ENCODE data around the gene TNFRSF18. TPM values are rescaled to one million over a fixed set of nuclear protein-coding genes. Genes with fewer than 3 reads are reported as not detected.

The TNFRSF18 gene
- total RNA-seq, 2 experiments from 2014 or later, result not detected

DNA sequence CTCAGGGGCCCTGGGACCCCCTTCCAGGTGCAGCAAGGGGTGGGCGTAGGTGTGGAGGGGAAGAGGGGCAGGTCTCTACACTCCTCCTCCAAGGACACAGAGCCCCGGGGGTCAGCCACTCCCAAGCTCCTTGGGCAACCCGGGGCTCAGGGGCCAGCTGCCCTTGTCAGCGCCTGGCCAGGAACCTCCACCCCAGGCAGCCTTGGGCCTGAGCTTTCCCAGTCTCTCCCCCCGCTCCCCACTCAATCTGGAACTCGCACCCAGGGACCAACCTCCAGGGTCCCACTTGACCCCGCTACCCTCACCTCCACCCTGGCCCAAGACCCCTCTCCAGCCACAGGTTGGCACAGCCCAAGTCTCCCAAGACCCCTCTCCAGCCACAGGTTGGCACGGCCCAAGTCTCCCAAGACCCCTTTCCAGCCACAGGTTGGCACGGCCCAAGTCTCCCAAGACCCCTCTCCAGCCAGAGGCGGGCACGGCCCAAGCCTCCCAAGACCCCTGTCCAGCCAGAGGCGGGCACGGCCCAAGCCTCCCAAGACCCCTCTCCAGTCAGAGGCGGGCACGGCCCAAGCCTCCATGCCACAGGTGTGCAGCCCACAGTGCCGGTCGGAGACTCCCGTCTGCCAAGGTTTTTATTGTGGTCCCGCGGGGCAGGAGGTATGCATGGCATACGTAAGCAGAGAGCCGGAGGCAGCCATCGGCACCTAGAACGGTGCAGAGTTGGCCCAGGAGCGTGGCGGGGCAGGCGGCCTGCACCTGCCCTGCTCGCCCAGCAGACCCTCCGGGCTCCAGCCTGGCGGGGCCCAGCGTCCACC, 4.5 kb upstream of the TNFRSF18 start:
- Histone ChIP-seq H3K79me2 (ENCODE audit: insufficient read depth, low read depth, low read length) (no peaks in the 10 kb centered on the region), H3K36me3 (ENCODE audit: insufficient read depth, low read length) (no peaks in the 10 kb centered on the region), H3K4me3 (ENCODE audit: low read depth, low read length, poor library complexity, severe bottlenecking) (no peak overlapping the region), H2AFZ (ENCODE audit: low read length) (no peak overlapping the region), H4K20me1 (ENCODE audit: insufficient read depth, low read length) (no peaks in the 10 kb centered on the region), H3K27ac (ENCODE audit: low read depth, low read length, poor library complexity, severe bottlenecking) (no peak overlapping the region), H3K9me2 (ENCODE audit: insufficient read depth, low read length) (no peaks in the 10 kb centered on the region), H3K9me3 (ENCODE audit: low read length) (no peaks in the 10 kb centered on the region), H3K4me2 (ENCODE audit: low read length) (no peak overlapping the region), H3K4me1 (ENCODE audit: insufficient read depth, low read length, poor library complexity, severe bottlenecking) (peaks cover 7% of the 10 kb centered on the region)
- no peak for TF ChIP-seq EZH2phosphoT487 (IDR thresholded peaks at IDR 0.05; ENCODE audit: borderline replicate concordance, low read depth, low read length)
- TF ChIP-seq, protein P1, sequence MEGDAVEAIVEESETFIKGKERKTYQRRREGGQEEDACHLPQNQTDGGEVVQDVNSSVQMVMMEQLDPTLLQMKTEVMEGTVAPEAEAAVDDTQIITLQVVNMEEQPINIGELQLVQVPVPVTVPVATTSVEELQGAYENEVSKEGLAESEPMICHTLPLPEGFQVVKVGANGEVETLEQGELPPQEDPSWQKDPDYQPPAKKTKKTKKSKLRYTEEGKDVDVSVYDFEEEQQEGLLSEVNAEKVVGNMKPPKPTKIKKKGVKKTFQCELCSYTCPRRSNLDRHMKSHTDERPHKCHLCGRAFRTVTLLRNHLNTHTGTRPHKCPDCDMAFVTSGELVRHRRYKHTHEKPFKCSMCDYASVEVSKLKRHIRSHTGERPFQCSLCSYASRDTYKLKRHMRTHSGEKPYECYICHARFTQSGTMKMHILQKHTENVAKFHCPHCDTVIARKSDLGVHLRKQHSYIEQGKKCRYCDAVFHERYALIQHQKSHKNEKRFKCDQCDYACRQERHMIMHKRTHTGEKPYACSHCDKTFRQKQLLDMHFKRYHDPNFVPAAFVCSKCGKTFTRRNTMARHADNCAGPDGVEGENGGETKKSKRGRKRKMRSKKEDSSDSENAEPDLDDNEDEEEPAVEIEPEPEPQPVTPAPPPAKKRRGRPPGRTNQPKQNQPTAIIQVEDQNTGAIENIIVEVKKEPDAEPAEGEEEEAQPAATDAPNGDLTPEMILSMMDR (conservative IDR thresholded peaks at IDR 0.05; ENCODE audit: low read length), result no peak
- DNase-seq (ENCODE audit: low spot score), result no peak
- intact Hi-C loops (cut with micrococcal nuclease; ENCODE audit: unreplicated experiment), result no loop called here
- no TSS peak for BruUV-seq (replicated peaks)
- CTCF ChIA-PET (ENCODE audit: unreplicated experiment), result no interaction called here
- POLR2A ChIA-PET, result no interaction called here

GRCh38 chr1:1208713-1209433, 2.5 kb upstream of the TNFRSF18 start:
- Histone ChIP-seq H4K20me1 (ENCODE audit: insufficient read depth, low read length) (no peaks in the 10 kb centered on the region), H3K36me3 (ENCODE audit: insufficient read depth, low read length) (no peaks in the 10 kb centered on the region), H2AFZ (ENCODE audit: low read length) (no peak overlapping the region), H3K27ac (ENCODE audit: low read depth, low read length, poor library complexity, severe bottlenecking) (no peak overlapping the region), H3K79me2 (ENCODE audit: insufficient read depth, low read depth, low read length) (no peaks in the 10 kb centered on the region), H3K9me2 (ENCODE audit: insufficient read depth, low read length) (no peaks in the 10 kb centered on the region), H3K9me3 (ENCODE audit: low read length) (no peaks in the 10 kb centered on the region), H3K4me1 (ENCODE audit: insufficient read depth, low read length, poor library complexity, severe bottlenecking) (peaks cover 7% of the 10 kb centered on the region), H3K4me2 (ENCODE audit: low read length) (no peak overlapping the region), H3K4me3 (ENCODE audit: low read depth, low read length, poor library complexity, severe bottlenecking) (no peak overlapping the region)
- BruUV-seq (replicated peaks), result no TSS peak
- TF ChIP-seq, protein P1 (conservative IDR thresholded peaks at IDR 0.05; ENCODE audit: low read length), result no peak
- no peak for TF ChIP-seq EZH2phosphoT487 (IDR thresholded peaks at IDR 0.05; ENCODE audit: borderline replicate concordance, low read depth, low read length)
- ChIA-PET CTCF (ENCODE audit: unreplicated experiment) (no interaction called here), POLR2A (no interaction called here)
- no peak for DNase-seq (ENCODE audit: low spot score)
- intact Hi-C loops (cut with micrococcal nuclease; ENCODE audit: unreplicated experiment), result no loop called here

DNA sequence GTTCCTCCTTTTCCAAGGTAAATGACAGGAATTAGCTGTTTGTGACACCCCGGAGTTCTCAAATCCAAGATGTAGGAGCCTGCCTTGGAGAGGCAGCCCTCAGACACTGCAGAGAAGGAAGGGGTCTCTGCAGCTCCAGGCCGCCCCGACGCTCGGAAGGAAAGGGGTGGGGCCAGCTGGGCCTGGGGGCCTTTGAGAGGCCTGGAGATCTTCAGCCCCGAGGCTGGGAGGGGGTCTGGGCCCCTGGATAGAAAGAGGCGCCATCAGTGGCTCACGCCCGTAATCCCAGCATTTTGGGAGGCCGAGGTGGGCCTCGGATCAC, 1.1 kb upstream of the TNFRSF18 start:
- no peaks in the 10 kb centered on the region for H3K79me2 ChIP-seq (ENCODE audit: insufficient read depth, low read depth, low read length)
- intact Hi-C loops (cut with micrococcal nuclease; ENCODE audit: unreplicated experiment), result no loop called here
- H3K27ac ChIP-seq (ENCODE audit: low read depth, low read length, poor library complexity, severe bottlenecking), result no peak overlapping the region
- ChIA-PET CTCF (ENCODE audit: unreplicated experiment) (no interaction called here), POLR2A (no interaction called here)
- no TSS peak for BruUV-seq (replicated peaks)
- peaks cover 7% of the 10 kb centered on the region for H3K4me1 ChIP-seq (ENCODE audit: insufficient read depth, low read length, poor library complexity, severe bottlenecking)
- H3K4me2 ChIP-seq (ENCODE audit: low read length), result no peak overlapping the region
- no peak overlapping the region for H2AFZ ChIP-seq (ENCODE audit: low read length)
- H3K9me2 ChIP-seq (ENCODE audit: insufficient read depth, low read length), result no peaks in the 10 kb centered on the region
- DNase-seq (ENCODE audit: low spot score), result no peak
- no peaks in the 10 kb centered on the region for H3K9me3 ChIP-seq (ENCODE audit: low read length)
- H3K4me3 ChIP-seq (ENCODE audit: low read depth, low read length, poor library complexity, severe bottlenecking), result no peak overlapping the region
- H3K36me3 ChIP-seq (ENCODE audit: insufficient read depth, low read length), result no peaks in the 10 kb centered on the region
- no peaks in the 10 kb centered on the region for H4K20me1 ChIP-seq (ENCODE audit: insufficient read depth, low read length)
- no peak for TF ChIP-seq EZH2phosphoT487 (IDR thresholded peaks at IDR 0.05; ENCODE audit: borderline replicate concordance, low read depth, low read length)
- TF ChIP-seq, protein P1 (conservative IDR thresholded peaks at IDR 0.05; ENCODE audit: low read length), result no peak

All from OCI-LY7 (cell line).